ENCODE measurements around the gene RAP1GAP2.

GRCh38 chr17:3032258-3033247 is 236.3 kb downstream of the RAP1GAP2 start:
- TF ChIP-seq EZH2phosphoT487 (IDR thresholded peaks at IDR 0.05; ENCODE audit: insufficient read depth, low read depth) (no peak), EZH2 (IDR thresholded peaks at IDR 0.05; ENCODE audit: insufficient read depth, poor library complexity, severe bottlenecking) (no peak)
